ENCODE data around the gene KREMEN2. TPM values are rescaled to one million over a fixed set of nuclear protein-coding genes. Genes with fewer than 3 reads are reported as not detected.

Gene KREMEN2
- total and polyA plus RNA-seq, 2 donors (not counting 3 experiments of a cell fraction or from before 2014, with no cell fraction given) = not detected

DNA sequence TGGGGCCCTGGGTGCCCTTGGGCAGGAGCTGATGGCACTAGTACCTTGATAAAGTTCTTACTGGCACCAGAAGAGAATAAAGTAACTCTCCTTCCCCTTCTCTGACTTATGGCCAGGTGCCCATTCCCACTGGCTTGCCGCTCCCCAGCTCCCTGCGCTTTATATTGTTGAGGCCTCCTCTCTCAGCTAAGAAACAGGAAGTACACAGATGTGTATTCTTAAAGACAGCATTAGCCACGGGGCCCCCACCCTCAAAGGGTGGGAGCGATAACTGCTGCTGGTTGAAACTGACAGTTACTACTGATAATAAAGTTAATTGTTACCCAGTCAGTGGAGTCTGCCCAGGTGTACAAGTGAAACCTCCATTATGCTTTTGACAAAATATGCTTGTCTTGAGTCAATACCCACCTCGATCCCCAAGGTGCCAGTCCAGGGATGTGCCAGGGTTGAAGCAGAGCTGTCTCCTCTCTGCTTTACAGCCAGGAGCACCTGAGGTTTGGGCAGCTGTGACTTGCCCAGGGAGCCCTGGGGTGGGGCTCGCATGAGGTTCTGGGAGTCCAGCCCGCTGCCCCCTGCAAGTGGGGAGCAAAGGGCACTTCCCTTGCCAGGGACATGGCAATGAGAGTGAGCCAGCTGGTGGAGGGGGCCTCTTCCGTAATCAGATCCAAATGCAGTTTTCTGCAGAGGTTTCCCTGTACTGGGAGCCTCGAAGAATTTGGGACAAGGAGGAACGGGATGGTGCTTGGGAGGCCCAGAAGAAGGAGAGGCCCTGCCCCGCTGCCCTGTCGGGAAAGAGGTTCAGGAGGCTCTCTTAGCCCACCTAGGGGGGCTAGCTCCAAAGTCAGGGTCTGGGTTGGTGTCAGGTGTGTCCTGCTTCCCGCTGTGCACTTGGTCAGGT is 43.2 kb downstream of the KREMEN2 start:
- POLR2A ChIA-PET = interaction anchor here (1.8 kb wide), 1 partner anchor 13 kb away, joined by 11 read pairs; the partner anchor contains the start of gene TNFRSF12A
- Histone ChIP-seq H3K9ac (replicated peaks; ENCODE audit: extremely low read depth, insufficient read depth, low read length) (no peak overlapping the region), H3K36me3 (ENCODE audit: control insufficient read depth in 2 of 2, extremely low read depth in 1 of 2, insufficient read depth in 2 of 2, low read length in 2 of 2) (no peaks in the 10 kb centered on the region), H3K79me2 (ENCODE audit: control insufficient read depth, insufficient read depth, low read length) (no peaks in the 10 kb centered on the region), H4K20me1 (replicated peaks; ENCODE audit: control insufficient read depth, extremely low read depth, insufficient read depth, low read length) (no peaks in the 10 kb centered on the region), H3K27me3 (ENCODE audit: control insufficient read depth in 2 of 2, insufficient read depth in 2 of 2, low read length in 2 of 2) (peaks cover 7 to 8% of the 10 kb centered on the region in 2 experiments), H3K9me3 (replicated peaks; ENCODE audit: control insufficient read depth, insufficient read depth, low read length) (no peaks in the 10 kb centered on the region), H3K4me3 (replicated peaks in 1 of 3; ENCODE audit: insufficient read depth in 1 of 3, low read depth in 1 of 3, low read length in 3 of 3) (no peak overlapping the region), H3K9me1 (replicated peaks; ENCODE audit: control insufficient read depth, extremely low read depth, insufficient read depth, low read length) (no peaks in the 10 kb centered on the region), H2AFZ (ENCODE audit: low read depth, low read length) (peak overlapping the region; percentile 77), H3K27ac (ENCODE audit: insufficient read depth, low read depth, low read length) (no peak overlapping the region), H3K4me1 (ENCODE audit: control insufficient read depth, extremely low read depth, insufficient read depth, low read length) (peaks cover 16% of the 10 kb centered on the region), H3K4me2 (ENCODE audit: insufficient read depth, low read length) (no peak overlapping the region)
- TF ChIP-seq EZH2 (IDR thresholded peaks at IDR 0.05; ENCODE audit: borderline replicate concordance, low read depth, low read length, severe bottlenecking) = no peak
- no peak for TF ChIP-seq GATA2 (IDR thresholded peaks at IDR 0.05; ENCODE audit: insufficient read depth, insufficient read length, low read depth, low read length)
- no peak for TF ChIP-seq MYC (IDR thresholded peaks at IDR 0.05; ENCODE audit: low read depth, low read length)
- no peak for TF ChIP-seq FOS (IDR thresholded peaks at IDR 0.05; ENCODE audit: borderline replicate concordance, insufficient read depth, low read length)
- TF ChIP-seq, protein P1, sequence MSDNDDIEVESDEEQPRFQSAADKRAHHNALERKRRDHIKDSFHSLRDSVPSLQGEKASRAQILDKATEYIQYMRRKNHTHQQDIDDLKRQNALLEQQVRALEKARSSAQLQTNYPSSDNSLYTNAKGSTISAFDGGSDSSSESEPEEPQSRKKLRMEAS (IDR thresholded peaks at IDR 0.05; ENCODE audit: insufficient read depth, insufficient read length) = no peak
- TF ChIP-seq, protein P2, sequence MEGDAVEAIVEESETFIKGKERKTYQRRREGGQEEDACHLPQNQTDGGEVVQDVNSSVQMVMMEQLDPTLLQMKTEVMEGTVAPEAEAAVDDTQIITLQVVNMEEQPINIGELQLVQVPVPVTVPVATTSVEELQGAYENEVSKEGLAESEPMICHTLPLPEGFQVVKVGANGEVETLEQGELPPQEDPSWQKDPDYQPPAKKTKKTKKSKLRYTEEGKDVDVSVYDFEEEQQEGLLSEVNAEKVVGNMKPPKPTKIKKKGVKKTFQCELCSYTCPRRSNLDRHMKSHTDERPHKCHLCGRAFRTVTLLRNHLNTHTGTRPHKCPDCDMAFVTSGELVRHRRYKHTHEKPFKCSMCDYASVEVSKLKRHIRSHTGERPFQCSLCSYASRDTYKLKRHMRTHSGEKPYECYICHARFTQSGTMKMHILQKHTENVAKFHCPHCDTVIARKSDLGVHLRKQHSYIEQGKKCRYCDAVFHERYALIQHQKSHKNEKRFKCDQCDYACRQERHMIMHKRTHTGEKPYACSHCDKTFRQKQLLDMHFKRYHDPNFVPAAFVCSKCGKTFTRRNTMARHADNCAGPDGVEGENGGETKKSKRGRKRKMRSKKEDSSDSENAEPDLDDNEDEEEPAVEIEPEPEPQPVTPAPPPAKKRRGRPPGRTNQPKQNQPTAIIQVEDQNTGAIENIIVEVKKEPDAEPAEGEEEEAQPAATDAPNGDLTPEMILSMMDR (IDR thresholded peaks at IDR 0.05; ENCODE audit: extremely low read depth in 1 of 2, insufficient read depth in 1 of 2, low read depth in 1 of 2, low read length in 2 of 2) = no peak
- CTCF ChIA-PET = interaction anchor here (1.7 to 1.8 kb wide), 3 partner anchors 13 to 25 kb away, joined by 6 to 10 read pairs (median 8); partner anchors contain the start of gene TNFRSF12A
- DNase-seq (ENCODE audit: low read depth, low spot score) (no peak), FAIRE-seq (no peak)
- dilution Hi-C loops (cut with MboI; ENCODE audit: extremely low pct_ligation_motif_present, low sequenced_read_pairs) (no loop called here), intact Hi-C loops (cut with micrococcal nuclease) (no loop called here)
- BruUV-seq (replicated peaks) = no TSS peak

All from endothelial cell of umbilical vein (primary cell).